ENCODE measurements around the gene SPIRE1. TPM values are rescaled to one million over a fixed set of nuclear protein-coding genes. Genes with fewer than 3 reads are reported as not detected.

The SPIRE1 gene
- total RNA-seq, 5 donors from 2014 or later (not counting 1 experiment from before 2014, with no cell fraction given): 1.1 to 2.9 (median 1.4) TPM

DNA sequence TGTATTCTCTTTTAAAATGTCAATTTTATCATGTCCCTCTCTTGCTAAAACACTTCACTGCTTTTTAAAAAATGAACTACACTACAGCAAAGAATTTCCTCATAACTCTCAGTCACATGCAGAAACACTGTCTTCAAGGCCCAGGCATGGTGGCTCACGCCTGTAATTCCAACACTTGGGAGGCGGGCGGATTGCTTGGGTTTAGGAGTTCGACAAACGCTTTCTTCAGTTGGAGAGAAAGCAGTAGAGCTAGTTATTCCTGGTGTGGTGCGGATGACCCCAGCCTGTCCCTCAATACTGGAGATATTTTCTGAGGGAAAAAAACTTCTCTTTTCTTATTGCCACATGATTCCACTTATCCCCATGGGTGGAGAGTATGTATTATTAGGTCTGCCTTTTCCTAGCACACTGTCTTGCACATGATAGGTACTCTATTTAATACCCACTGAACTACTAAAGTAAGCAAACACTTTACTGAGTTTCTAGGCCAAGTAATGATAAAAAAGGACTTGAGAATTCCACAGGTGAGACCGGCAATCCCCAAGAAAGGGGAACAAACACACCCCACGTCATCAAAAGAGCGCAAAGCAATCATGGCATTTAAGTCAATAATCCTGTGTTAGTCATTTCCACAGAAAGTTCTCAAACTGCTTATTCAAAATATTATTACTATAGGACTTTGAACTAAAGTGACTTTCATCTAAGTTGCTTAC lies 77.1 kb downstream of the SPIRE1 start:
- Mint-ChIP-seq H3K4me3 (no peak overlapping the region), H3K27ac (no peak overlapping the region), H3K36me3 (no peaks in the 10 kb centered on the region), H3K27me3 (no peaks in the 10 kb centered on the region), H3K4me1 (no peaks in the 10 kb centered on the region), H3K9me3 (peaks cover 0 to 3% (median 0%) of the 10 kb centered on the region in 3 donors)
- H3K4me1 ChIP-seq (ENCODE audit: control insufficient read depth in 1 of 2, extremely low read depth in 1 of 2, insufficient read depth in 2 of 2, low read length in 2 of 2): no peaks in the 10 kb centered on the region
- DNase-seq: no peak
- CTCF ChIA-PET: no interaction called here
- H3K27ac ChIP-seq (ENCODE audit: low read length): no peak overlapping the region
- no peaks in the 10 kb centered on the region for H3K27me3 ChIP-seq (replicated peaks in 1 of 2; ENCODE audit: control insufficient read depth in 2 of 2, extremely low read depth in 1 of 2, insufficient read depth in 2 of 2, low read length in 1 of 2)
- WGBS (ENCODE audit: insufficient coverage): 100% methylated on average over 1 of the region's 9 CpGs
- H3K4me3 ChIP-seq (ENCODE audit: control insufficient read depth in 1 of 2, extremely low read depth in 1 of 2, low read length in 1 of 2): no peak overlapping the region
- POLR2A ChIA-PET: no interaction called here
- no peaks in the 10 kb centered on the region for H3K9me3 ChIP-seq
- no peaks in the 10 kb centered on the region for H3K36me3 ChIP-seq (ENCODE audit: control insufficient read depth in 2 of 2, extremely low read depth in 1 of 2, insufficient read depth in 1 of 2, low read length in 1 of 2)
- ATAC-seq (replicated peaks in 1 of 4): no peak

GRCh38 chr18:12579775-12580174 lies 78.1 kb downstream of the SPIRE1 start:
- no peaks in the 10 kb centered on the region for H3K4me1 ChIP-seq (ENCODE audit: control insufficient read depth in 1 of 2, extremely low read depth in 1 of 2, insufficient read depth in 2 of 2, low read length in 2 of 2)
- no peaks in the 10 kb centered on the region for H3K27me3 ChIP-seq (replicated peaks in 1 of 2; ENCODE audit: control insufficient read depth in 2 of 2, extremely low read depth in 1 of 2, insufficient read depth in 2 of 2, low read length in 1 of 2)
- no peaks in the 10 kb centered on the region for H3K36me3 Mint-ChIP-seq
- ChIA-PET CTCF (no interaction called here), POLR2A (no interaction called here)
- H3K27me3 Mint-ChIP-seq: peaks cover under 1 to 2% of the 10 kb centered on the region in 2 donors
- H3K27ac ChIP-seq (ENCODE audit: low read length): no peak overlapping the region
- peaks cover 0 to 3% (median 0%) of the 10 kb centered on the region in 3 donors for H3K9me3 Mint-ChIP-seq
- DNase-seq: no peak
- no peaks in the 10 kb centered on the region for H3K36me3 ChIP-seq (ENCODE audit: control insufficient read depth in 2 of 2, extremely low read depth in 1 of 2, insufficient read depth in 1 of 2, low read length in 1 of 2)
- no peaks in the 10 kb centered on the region for H3K9me3 ChIP-seq
- no peak overlapping the region for H3K4me3 ChIP-seq (ENCODE audit: control insufficient read depth in 1 of 2, extremely low read depth in 1 of 2, low read length in 1 of 2)
- no peak for ATAC-seq (replicated peaks in 1 of 4)
- H3K4me1 Mint-ChIP-seq: no peaks in the 10 kb centered on the region
- 75% methylated on average over 2 of the region's 2 CpGs for WGBS (ENCODE audit: insufficient coverage)
- no peak overlapping the region for H3K27ac Mint-ChIP-seq
- no peak overlapping the region for H3K4me3 Mint-ChIP-seq

DNA sequence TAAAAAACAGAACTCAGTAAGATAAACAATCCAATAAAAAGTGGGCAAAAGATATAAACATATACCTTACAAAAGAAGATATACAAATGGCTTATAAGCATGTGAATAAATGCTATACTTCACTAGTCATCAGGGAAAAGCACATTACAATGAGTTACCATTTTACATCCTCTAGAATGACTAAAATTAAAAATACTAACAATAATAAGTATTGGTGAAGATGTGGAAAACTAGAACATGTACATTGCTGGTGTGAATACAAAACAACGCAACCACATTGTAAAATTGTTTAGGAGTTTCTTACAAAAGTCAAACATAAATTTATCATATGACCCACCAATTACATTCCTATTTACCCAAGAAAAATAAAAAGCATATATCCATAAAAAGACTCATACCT lies 80.1 kb downstream of the SPIRE1 start:
- DNase-seq (no peak), ATAC-seq (replicated peaks in 1 of 4) (no peak)
- H3K27me3 Mint-ChIP-seq: peaks cover 2 to 8% of the 10 kb centered on the region in 2 donors
- no peaks in the 10 kb centered on the region for H3K27me3 ChIP-seq (replicated peaks in 1 of 2; ENCODE audit: control insufficient read depth in 2 of 2, extremely low read depth in 1 of 2, insufficient read depth in 2 of 2, low read length in 1 of 2)
- H3K9me3 ChIP-seq: no peaks in the 10 kb centered on the region
- no peak overlapping the region for H3K4me3 Mint-ChIP-seq
- no peaks in the 10 kb centered on the region for H3K4me1 ChIP-seq (ENCODE audit: control insufficient read depth in 1 of 2, extremely low read depth in 1 of 2, insufficient read depth in 2 of 2, low read length in 2 of 2)
- H3K36me3 ChIP-seq (ENCODE audit: control insufficient read depth in 2 of 2, extremely low read depth in 1 of 2, insufficient read depth in 1 of 2, low read length in 1 of 2): no peaks in the 10 kb centered on the region
- H3K27ac Mint-ChIP-seq: no peak overlapping the region
- ChIA-PET CTCF (no interaction called here), POLR2A (no interaction called here)
- WGBS (ENCODE audit: insufficient coverage): no CpG with 5 or more reads among the region's 1 CpG
- H3K9me3 Mint-ChIP-seq: peaks cover 0 to 3% (median 0%) of the 10 kb centered on the region in 3 donors
- no peaks in the 10 kb centered on the region for H3K36me3 Mint-ChIP-seq
- no peak overlapping the region for H3K4me3 ChIP-seq (ENCODE audit: control insufficient read depth in 1 of 2, extremely low read depth in 1 of 2, low read length in 1 of 2)
- no peaks in the 10 kb centered on the region for H3K4me1 Mint-ChIP-seq
- no peak overlapping the region for H3K27ac ChIP-seq (ENCODE audit: low read length)

- H3K9me3 Mint-ChIP-seq: peaks cover 0 to 3% (median 0%) of the 10 kb centered on the region in 3 donors
- CTCF ChIA-PET: no interaction called here
- 94% methylated on average over 2 of the region's 2 CpGs for WGBS (ENCODE audit: insufficient coverage)
Observed at GRCh38 chr18:12574494-12575185, 83.3 kb downstream of the SPIRE1 start.

GRCh38 chr18:12571630-12572029 lies 86.3 kb downstream of the SPIRE1 start:
- Histone ChIP-seq H3K27me3 (replicated peaks in 1 of 2; ENCODE audit: control insufficient read depth in 2 of 2, extremely low read depth in 1 of 2, insufficient read depth in 2 of 2, low read length in 1 of 2) (no peaks in the 10 kb centered on the region), H3K9me3 (no peaks in the 10 kb centered on the region), H3K36me3 (ENCODE audit: control insufficient read depth in 2 of 2, extremely low read depth in 1 of 2, insufficient read depth in 1 of 2, low read length in 1 of 2) (no peaks in the 10 kb centered on the region), H3K27ac (ENCODE audit: low read length) (no peak overlapping the region), H3K4me1 (ENCODE audit: control insufficient read depth in 1 of 2, extremely low read depth in 1 of 2, insufficient read depth in 2 of 2, low read length in 2 of 2) (no peaks in the 10 kb centered on the region), H3K4me3 (ENCODE audit: control insufficient read depth in 1 of 2, extremely low read depth in 1 of 2, low read length in 1 of 2) (no peak overlapping the region)
- CTCF ChIA-PET: no interaction called here
- ATAC-seq (replicated peaks in 1 of 4): no peak
- Mint-ChIP-seq H3K27me3 (peaks cover 10 to 12% of the 10 kb centered on the region in 2 donors), H3K9me3 (no peaks in the 10 kb centered on the region), H3K27ac (no peak overlapping the region), H3K36me3 (no peaks in the 10 kb centered on the region), H3K4me1 (no peaks in the 10 kb centered on the region), H3K4me3 (no peak overlapping the region)
- DNase-seq: no peak
- POLR2A ChIA-PET: no interaction called here
- no CpG with 5 or more reads among the region's 2 CpGs for WGBS (ENCODE audit: insufficient coverage)

More at GRCh38 chr18:12574494-12575185, 83.3 kb downstream of the SPIRE1 start:
- Histone ChIP-seq H3K27me3 (replicated peaks in 1 of 2; ENCODE audit: control insufficient read depth in 2 of 2, extremely low read depth in 1 of 2, insufficient read depth in 2 of 2, low read length in 1 of 2) (no peaks in the 10 kb centered on the region), H3K4me3 (ENCODE audit: control insufficient read depth in 1 of 2, extremely low read depth in 1 of 2, low read length in 1 of 2) (no peak overlapping the region), H3K4me1 (ENCODE audit: control insufficient read depth in 1 of 2, extremely low read depth in 1 of 2, insufficient read depth in 2 of 2, low read length in 2 of 2) (no peaks in the 10 kb centered on the region), H3K9me3 (no peaks in the 10 kb centered on the region), H3K36me3 (ENCODE audit: control insufficient read depth in 2 of 2, extremely low read depth in 1 of 2, insufficient read depth in 1 of 2, low read length in 1 of 2) (no peaks in the 10 kb centered on the region), H3K27ac (ENCODE audit: low read length) (no peak overlapping the region)
- no peaks in the 10 kb centered on the region for H3K4me1 Mint-ChIP-seq
- POLR2A ChIA-PET: interaction anchor here in 1 of 2 donors (0.6 kb wide), 1 partner anchor 103 kb away, joined by 9 read pairs; no protein-coding TSS in a partner anchor
- no peak overlapping the region for H3K27ac Mint-ChIP-seq
- H3K36me3 Mint-ChIP-seq: no peaks in the 10 kb centered on the region
- DNase-seq (no peak), ATAC-seq (replicated peaks in 1 of 4) (no peak)
- H3K4me3 Mint-ChIP-seq: no peak overlapping the region
- H3K27me3 Mint-ChIP-seq: peaks cover 7 to 12% of the 10 kb centered on the region in 2 donors

DNA sequence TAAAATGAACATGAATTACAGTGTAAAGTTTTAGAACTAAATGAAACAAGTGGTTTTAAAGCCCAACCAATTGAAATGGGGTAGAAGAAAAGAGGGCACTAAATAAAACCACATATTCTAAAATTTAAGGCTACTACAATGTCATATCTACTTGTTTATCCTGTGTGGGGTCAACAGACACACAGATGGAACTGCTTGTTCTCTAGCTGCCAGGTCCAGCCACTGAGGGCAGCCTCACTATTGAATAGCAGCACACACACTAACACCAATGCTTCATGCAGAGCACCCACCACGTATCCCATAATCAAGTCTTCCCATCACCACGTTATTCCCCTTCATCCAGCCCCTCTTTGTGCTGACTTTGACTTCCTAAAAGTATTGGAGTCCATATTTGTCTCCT lies 88.1 kb downstream of the SPIRE1 start:
- POLR2A ChIA-PET: no interaction called here
- no peak overlapping the region for H3K27ac ChIP-seq (ENCODE audit: low read length)
- CTCF ChIA-PET: no interaction called here
- DNase-seq (no peak), ATAC-seq (replicated peaks in 1 of 4) (no peak)
- no peaks in the 10 kb centered on the region for H3K4me1 ChIP-seq (ENCODE audit: control insufficient read depth in 1 of 2, extremely low read depth in 1 of 2, insufficient read depth in 2 of 2, low read length in 2 of 2)
- no peak overlapping the region for H3K4me3 Mint-ChIP-seq
- no peaks in the 10 kb centered on the region for H3K9me3 ChIP-seq
- WGBS (ENCODE audit: insufficient coverage): no CpG with 5 or more reads among the region's 2 CpGs
- H3K4me3 ChIP-seq (ENCODE audit: control insufficient read depth in 1 of 2, extremely low read depth in 1 of 2, low read length in 1 of 2): no peak overlapping the region
- no peaks in the 10 kb centered on the region for H3K4me1 Mint-ChIP-seq
- no peaks in the 10 kb centered on the region for H3K36me3 ChIP-seq (ENCODE audit: control insufficient read depth in 2 of 2, extremely low read depth in 1 of 2, insufficient read depth in 1 of 2, low read length in 1 of 2)
- H3K27ac Mint-ChIP-seq: no peak overlapping the region
- no peaks in the 10 kb centered on the region for H3K9me3 Mint-ChIP-seq
- peaks cover 0 to 3% of the 10 kb centered on the region in 2 experiments for H3K27me3 ChIP-seq (replicated peaks in 1 of 2; ENCODE audit: control insufficient read depth in 2 of 2, extremely low read depth in 1 of 2, insufficient read depth in 2 of 2, low read length in 1 of 2)
- no peaks in the 10 kb centered on the region for H3K36me3 Mint-ChIP-seq
- H3K27me3 Mint-ChIP-seq: peaks cover 9 to 14% of the 10 kb centered on the region in 2 donors

Data from T-cell (primary cell).